LNCaP clone FGC (cell line): ENCODE measurements around the gene PRDX3.

Experiments
- DNase-seq: peaks from one replicate; pipeline ENCODE4 v3.0.0-alpha.2; 2011; ENCODE audit warnings: low read depth
- H3K4me3 ChIP-seq: 2 replicates; pipeline ENCODE4 v1.5.1; 2011; ENCODE audit warnings: mild to moderate bottlenecking, low read depth, low read length, control low read depth
- TF ChIP-seq, protein P1 (sequence below): IDR thresholded peaks from 2 replicates; pipeline ENCODE4 v1.5.1; 2012; ENCODE audit warnings: mild to moderate bottlenecking; ENCODE audit not compliant: control insufficient read depth, insufficient read depth; ENCODE audit errors: extremely low read depth

PRDX3 gene

GRCh38 chr10:119219871-119220270 is 41.3 kb upstream of the PRDX3 start:
- TF ChIP-seq, protein P1, sequence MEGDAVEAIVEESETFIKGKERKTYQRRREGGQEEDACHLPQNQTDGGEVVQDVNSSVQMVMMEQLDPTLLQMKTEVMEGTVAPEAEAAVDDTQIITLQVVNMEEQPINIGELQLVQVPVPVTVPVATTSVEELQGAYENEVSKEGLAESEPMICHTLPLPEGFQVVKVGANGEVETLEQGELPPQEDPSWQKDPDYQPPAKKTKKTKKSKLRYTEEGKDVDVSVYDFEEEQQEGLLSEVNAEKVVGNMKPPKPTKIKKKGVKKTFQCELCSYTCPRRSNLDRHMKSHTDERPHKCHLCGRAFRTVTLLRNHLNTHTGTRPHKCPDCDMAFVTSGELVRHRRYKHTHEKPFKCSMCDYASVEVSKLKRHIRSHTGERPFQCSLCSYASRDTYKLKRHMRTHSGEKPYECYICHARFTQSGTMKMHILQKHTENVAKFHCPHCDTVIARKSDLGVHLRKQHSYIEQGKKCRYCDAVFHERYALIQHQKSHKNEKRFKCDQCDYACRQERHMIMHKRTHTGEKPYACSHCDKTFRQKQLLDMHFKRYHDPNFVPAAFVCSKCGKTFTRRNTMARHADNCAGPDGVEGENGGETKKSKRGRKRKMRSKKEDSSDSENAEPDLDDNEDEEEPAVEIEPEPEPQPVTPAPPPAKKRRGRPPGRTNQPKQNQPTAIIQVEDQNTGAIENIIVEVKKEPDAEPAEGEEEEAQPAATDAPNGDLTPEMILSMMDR: no peak
- no peak overlapping the region for H3K4me3 ChIP-seq
- no peak for DNase-seq

DNA sequence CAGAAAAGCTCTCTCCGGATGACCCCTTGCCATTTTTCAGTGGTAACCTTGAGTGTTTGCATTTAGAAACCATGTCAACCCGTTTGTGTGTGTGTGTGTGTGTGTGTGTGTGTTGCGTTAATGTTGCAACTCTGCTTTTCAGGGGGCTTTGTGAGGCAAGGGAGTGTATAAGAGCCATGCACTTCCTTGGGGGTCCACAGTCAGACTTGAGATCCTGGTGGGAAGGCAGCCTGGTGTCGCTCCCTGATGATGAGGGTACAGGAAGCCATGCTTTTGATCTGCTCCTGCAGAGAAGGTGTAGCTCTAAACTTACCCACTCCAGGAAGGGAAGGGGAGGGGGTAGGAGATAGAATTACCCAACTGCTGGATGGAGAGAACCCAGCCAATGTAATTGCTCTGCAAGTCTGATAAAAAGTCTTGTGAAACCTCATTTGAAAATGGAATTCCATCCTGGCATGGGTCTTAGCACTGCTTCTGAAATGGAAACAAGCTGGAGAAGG is 39.4 kb upstream of the PRDX3 start:
- no peak for DNase-seq
- no peak overlapping the region for H3K4me3 ChIP-seq
- TF ChIP-seq, protein P1: no peak

DNA sequence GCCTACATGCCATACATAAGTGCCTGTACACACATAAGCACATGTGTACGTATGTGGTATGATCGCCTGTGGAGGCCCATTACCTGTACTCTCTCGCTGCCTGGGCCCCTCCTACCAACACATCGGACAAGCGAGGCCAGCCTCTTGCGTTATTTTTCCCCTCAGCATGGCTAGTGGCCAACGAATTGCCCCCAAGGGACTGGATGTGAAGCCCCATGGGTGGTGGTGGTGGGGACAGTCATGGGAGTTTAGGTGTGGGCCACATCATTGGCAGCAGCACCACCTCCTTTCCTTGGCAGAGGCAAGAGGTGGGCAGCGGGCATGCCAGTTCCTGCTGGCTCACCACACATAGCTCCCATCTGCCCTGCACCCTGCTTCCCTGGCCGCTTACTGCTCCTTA is 38.8 kb upstream of the PRDX3 start:
- TF ChIP-seq, protein P1: no peak
- DNase-seq: no peak
- no peak overlapping the region for H3K4me3 ChIP-seq

DNA sequence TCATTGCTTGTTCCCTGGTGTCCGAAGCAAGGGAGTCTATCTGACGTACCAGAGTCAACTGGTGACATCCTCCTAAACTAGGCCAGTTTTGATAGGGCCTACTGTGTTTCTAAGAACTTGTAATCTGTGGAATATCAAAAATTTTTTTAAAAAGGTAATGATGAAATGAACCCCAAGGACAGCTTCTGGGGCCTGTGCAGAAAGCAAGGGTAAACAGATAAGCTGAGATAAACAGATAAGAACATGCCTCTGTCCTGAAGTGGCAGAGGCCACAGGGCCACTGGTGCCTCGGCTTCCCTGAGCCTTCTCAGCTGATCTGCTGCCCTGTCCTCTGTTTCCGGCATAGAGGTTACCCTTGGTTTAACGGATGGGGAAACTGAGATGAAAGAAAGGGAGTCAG is 37.5 kb upstream of the PRDX3 start:
- TF ChIP-seq, protein P1: no peak
- DNase-seq: no peak

GRCh38 chr10:119215371-119215770 is 36.8 kb upstream of the PRDX3 start:
- DNase-seq: no peak
- TF ChIP-seq, protein P1: no peak
- H3K4me3 ChIP-seq: no peak overlapping the region

More for the DNA sequence above, 37.5 kb upstream of the PRDX3 start:
- H3K4me3 ChIP-seq: no peak overlapping the region

- H3K4me3 ChIP-seq: 0 out of 2 replicates have a peak overlapping the region, but pooled peaks have one; percentile 2
- DNase-seq: no peak
- TF ChIP-seq, protein P1: no peak
These were observed 33.2 kb upstream of the PRDX3 start for GRCh38 chr10:119211625-119212441.
